GM12875 (cell line): ENCODE measurements around the gene DMPK.

Experiments used
- H3K4me3 ChIP-seq: one replicate; pipeline ENCODE4 v1.5.1; 2011; ENCODE audit warnings: low read depth, low read length, control low read depth
- TF ChIP-seq, protein P1 (sequence below): IDR thresholded peaks from 2 replicates; pipeline ENCODE4 v1.5.1; 2011; ENCODE audit warnings: low read depth, mild to moderate bottlenecking, control low read depth, inconsistent platforms, low read length, moderate library complexity, borderline replicate concordance; ENCODE audit not compliant: insufficient read depth

The DMPK gene

DNA sequence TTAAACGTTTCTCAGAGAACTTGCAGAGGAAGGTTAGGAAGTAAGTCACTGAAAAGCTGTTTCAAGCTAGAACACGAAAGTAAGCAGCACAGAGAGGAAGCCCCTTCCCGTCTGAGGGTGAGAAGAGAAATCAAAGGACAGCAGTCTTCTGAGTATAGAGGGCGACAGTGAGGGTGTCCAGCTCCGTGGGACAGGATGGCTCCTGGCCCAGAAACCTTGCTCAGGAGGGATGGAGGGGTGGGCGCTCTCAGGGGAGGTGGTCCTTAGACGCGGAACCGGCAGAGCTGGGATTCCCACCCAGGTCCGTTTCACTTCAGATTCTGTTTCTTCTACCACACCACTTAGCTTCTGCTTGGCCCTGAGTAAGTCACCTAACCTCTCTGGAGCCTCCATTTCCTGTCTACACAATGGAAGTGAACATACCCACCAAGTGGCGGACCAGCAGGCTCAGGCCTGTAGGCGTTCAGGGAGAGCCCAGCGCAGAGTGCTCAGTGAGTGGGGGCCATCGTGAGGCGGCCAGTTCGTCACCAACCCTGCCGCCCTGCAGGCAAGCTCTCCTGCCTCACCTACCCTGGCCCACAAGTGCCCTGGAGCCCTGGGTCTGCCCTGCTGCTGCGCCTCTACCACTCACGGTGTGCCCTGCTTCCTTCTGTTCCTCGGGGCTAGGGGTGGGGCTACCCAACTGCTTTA is 38.3 kb upstream of the DMPK start:
- no peak overlapping the region for H3K4me3 ChIP-seq
- TF ChIP-seq, protein P1, sequence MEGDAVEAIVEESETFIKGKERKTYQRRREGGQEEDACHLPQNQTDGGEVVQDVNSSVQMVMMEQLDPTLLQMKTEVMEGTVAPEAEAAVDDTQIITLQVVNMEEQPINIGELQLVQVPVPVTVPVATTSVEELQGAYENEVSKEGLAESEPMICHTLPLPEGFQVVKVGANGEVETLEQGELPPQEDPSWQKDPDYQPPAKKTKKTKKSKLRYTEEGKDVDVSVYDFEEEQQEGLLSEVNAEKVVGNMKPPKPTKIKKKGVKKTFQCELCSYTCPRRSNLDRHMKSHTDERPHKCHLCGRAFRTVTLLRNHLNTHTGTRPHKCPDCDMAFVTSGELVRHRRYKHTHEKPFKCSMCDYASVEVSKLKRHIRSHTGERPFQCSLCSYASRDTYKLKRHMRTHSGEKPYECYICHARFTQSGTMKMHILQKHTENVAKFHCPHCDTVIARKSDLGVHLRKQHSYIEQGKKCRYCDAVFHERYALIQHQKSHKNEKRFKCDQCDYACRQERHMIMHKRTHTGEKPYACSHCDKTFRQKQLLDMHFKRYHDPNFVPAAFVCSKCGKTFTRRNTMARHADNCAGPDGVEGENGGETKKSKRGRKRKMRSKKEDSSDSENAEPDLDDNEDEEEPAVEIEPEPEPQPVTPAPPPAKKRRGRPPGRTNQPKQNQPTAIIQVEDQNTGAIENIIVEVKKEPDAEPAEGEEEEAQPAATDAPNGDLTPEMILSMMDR, result no peak

DNA sequence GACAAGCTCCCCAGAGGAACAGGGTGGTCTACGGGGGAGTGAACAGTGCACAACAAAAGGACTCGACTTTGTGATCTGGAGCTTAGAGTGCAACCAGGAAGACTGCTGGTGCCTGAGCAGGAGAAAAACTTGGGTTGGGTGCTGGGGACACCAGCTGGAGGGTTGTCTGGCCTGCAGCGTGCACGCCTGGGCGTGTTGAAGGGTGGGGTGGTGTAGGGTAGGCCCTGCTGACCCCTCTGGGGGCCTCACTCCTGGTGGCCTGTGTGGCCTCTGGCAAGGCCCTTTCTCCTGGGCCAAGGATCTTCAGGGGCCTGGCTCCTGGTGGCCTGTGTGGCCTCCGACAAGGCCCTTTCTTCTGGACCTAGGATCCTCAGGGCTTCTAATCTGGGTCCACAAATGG is 37.5 kb upstream of the DMPK start:
- TF ChIP-seq, protein P1, result no peak

DNA sequence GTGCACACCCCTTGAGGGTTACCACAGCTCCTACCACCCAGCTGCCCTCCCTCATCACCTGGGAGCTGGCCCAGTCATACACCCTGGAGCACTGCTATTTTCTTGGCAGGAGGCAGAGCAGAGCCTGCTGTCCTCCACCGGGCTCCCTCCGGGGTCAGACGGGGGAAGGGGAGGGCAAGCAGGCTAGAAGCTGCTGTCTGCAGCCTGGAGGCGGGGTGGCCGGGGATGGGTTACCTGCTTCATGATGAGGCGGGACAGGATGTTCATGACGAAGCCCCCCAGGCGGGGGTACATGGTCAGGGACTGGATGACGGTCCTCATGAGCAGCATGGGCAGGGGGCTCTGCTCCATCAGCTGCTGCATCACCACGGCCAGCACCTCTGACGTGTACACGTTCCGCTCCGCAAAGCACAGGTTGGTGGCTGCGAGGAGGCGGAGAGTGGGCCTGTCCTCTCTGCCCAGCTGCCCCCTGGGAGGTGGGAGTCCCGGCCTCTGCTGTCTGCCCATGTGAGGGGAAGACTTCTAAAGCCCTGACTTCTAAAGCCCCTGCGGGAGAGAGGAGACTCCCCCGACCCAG is 35.5 kb upstream of the DMPK start:
- no peak overlapping the region for H3K4me3 ChIP-seq
- TF ChIP-seq, protein P1, result no peak

More for the DNA sequence above, 37.5 kb upstream of the DMPK start:
- H3K4me3 ChIP-seq, result no peak overlapping the region

DNA sequence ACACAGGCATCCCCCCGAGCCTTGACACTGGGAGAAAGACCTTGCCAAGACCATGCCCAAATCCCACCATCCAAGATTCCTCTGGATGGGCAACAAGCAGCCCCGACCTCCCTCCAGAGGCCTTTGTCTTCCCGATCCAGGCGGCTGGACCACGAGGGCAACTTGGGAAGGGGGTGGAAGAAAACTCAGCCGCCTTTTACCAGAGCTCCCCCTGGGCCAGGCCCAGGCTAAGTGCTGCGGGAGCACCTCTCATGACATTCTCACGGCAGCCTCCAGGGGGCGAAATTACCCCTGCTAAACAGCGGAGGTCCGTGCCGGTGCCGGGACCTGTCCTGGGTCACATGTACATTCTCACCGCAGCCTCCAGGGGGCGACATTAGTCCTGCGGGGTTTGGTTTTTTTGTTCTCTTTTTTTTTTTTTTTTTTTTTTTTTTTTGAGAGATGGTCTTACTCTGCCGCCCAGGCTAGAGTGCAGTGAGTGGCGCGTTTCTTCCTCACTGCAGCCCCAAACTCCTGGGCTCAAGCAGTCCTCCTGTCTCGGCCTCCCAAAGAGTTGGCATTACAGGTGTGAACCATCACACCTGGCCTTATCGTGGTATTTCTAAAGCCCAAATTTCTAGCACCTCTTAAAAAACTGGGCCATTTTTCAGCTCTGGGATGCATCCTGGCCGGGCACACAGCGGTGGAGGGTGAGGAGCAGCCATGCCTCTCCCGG is 34.9 kb upstream of the DMPK start:
- TF ChIP-seq, protein P1, result peak; percentile 94
- no peak overlapping the region for H3K4me3 ChIP-seq

DNA sequence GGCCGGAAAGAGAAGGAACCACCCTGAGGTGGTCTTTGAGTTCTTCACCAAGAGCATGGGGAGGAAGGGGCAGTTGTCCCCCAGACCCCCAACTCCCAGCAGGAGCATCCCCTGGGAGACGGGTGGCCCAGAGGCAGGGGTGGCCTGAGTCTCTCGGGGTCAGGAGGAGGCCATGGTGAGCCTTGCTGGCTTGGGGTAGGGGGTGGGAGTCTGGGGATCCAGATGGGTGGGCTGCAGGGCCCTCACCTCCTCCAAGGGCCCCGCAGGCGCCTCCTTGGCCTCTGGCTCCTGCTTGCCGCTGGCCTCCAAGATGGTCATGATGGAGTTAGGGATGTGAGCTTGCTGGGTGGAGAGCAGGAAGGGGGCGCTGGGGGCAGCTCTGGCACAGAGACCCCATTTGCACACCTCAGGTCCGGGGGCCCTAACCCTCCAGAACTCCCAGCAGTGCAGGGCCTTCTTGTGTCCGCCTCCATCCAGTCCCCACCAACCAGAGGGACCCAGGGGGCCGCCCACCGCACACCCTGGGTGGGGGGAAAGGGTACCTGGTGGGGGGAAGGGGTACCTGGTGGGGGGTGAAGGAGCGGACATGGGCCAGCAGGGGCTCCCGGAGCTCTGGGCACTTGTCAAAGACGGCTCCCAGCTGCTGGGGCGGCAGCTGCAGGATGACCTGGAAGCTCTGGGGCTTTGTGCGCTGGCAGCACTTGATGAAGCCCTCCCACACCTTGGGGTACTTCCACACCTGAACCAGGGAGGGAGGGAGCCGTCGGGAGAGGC is 34.1 kb upstream of the DMPK start:
- no peak overlapping the region for H3K4me3 ChIP-seq
- TF ChIP-seq, protein P1, result no peak

DNA sequence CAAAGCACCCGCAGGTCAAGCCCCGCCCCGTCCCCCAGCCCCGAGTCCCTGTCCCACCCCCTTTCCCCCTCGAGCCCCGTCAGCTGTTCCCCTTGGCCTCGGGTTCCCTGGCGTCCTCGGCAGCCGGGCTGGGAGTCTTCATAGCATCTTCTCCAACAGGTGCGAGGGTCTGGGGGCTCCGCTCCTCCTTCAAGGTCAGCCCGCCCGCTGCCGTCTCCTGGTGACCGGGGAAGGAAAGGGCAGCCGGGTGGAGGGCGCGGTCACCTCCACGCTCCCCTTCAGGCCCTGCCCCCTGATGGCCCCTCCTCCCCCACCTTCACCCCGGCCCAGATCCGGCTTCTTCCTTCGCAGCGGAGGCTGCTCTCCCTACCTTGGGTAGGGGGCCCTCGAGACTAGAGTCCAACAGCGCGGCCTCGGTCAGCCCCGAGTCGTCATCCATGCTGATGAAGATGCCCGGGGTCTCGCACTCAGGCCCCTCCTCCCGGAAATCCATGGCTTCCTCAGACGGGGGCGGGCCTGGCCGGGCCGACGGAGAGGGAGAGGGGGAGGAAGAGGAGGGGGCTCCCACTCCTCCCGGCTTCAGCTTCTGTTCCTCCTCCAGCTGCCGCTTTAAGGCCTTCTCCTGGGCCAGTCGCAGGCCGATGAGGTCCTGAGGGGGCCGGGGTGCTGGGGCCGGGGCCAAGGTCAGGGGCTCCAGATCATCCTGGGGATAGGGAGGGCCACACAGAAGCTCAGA is 33.4 kb upstream of the DMPK start:
- TF ChIP-seq, protein P1, result no peak
- no peak overlapping the region for H3K4me3 ChIP-seq
